ENCODE results near the gene LGALS13. TPM values are rescaled to one million over a fixed set of nuclear protein-coding genes. Genes with fewer than 3 reads are reported as not detected.

LGALS13 gene
- total and polyA plus RNA-seq, 2 of the 8 experiments (the other 6 are each of a cell fraction or from before 2014, with no cell fraction given), result not detected

DNA sequence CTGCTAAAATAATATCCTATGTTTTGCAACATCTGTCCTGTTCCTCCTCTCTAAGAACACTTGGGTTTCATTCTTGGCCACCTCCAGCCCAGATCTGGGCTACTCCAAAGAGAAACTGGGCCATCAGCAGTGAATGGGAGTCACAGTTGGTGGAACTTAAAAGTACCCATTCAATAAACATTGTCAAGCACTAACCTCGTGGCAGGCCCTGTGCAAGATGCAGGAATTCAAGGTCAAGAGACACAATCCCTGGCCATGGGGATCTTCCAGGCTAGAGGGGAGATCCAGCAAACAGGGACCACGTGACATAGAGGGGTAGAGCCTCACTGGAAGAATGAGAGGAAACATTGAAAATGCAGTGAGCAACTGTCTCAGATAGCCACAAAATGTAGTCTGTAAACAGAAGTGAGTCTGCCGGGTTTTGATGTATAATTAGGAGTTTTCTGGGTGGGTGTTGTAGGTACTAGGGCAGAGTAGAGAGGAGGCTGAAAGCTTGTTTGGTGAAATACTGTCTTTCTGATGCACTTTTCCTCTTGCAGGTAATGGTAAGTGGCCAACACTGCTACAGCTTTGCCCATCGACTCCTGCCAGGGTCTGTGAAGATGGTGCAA lies 47.5 kb upstream of the LGALS13 start (continued):
- TF ChIP-seq, protein P1, sequence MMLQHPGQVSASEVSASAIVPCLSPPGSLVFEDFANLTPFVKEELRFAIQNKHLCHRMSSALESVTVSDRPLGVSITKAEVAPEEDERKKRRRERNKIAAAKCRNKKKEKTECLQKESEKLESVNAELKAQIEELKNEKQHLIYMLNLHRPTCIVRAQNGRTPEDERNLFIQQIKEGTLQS (IDR thresholded peaks at IDR 0.05; ENCODE audit: insufficient read depth, low read depth, low read length), result no peak
- no peak for TF ChIP-seq POLR2AphosphoS5 (IDR thresholded peaks at IDR 0.05; ENCODE audit: low read depth, low read length)
- no peak for TF ChIP-seq CEBPB (IDR thresholded peaks at IDR 0.05; ENCODE audit: low read depth, low read length)
- no peak for TF ChIP-seq KDM4A (IDR thresholded peaks at IDR 0.05; ENCODE audit: low read depth, low read length, severe bottlenecking)
- TF ChIP-seq NRF1 (IDR thresholded peaks at IDR 0.05; ENCODE audit: low read depth, low read length), result no peak
- no peak for TF ChIP-seq KDM1A (IDR thresholded peaks at IDR 0.05; ENCODE audit: borderline replicate concordance, low read length)

Data from H1 (cell line).